Jurkat, Clone E6-1 (cell line): ENCODE data around the gene SIL1.
A peak's percentile ranks its signal among the peaks of the same experiment; 100 is the strongest.
"Not testable (repeated sequence)": the region's sequence is repeated elsewhere in the genome, so short reads cannot be mapped to it uniquely, and the experiment has no call there.

Experiments
- DNase-seq: peaks from one replicate; pipeline ENCODE4 v3.0.0-alpha.2; 2011; ENCODE audit warnings: low read depth, low spot score
- H3K4me3 ChIP-seq: 2 replicates; pipeline ENCODE4 v1.5.1; 2011; ENCODE audit warnings: mild to moderate bottlenecking, low read length, control low read depth, moderate library complexity

SIL1 gene

DNA sequence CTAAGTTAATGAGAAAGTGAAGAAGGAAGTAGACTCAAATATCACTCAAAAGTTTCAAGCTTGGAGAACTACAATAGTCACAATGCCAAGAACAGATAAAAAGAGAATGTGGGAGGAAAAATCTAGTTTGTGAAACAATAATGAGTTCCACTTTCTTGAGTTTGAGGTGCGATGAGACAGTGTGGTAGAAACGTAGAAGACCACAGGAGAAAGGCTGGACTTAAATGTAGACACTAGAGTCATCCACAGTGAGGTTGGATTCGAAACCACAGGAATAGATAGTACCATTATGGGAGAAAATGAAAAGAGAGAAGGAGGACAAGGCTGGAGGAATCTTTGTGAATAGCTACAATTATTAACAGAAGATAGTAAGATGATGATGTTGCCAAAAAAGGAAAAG lies 182.0 kb downstream of the SIL1 start:
- DNase-seq: no peak
- no peak overlapping the region for H3K4me3 ChIP-seq

DNA sequence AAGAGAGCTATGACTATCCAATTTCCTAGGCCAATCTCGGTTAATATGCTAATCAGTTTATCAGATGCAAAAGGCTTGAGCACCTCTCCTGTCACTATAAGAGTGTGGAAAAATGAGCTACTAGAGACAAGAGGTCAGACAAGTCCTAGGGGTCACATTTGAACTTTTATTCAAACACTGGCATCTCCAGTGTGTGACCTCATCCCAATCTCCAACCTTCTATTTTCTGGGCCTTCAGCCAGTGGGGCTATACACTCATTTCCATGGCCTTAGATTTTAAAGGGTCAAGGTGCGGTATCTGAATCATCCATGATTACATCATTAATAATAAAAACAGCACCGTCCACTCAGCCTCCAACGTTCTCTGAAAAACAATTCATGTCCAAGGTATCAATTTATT lies 183.4 kb downstream of the SIL1 start:
- no peak for DNase-seq
- no peak overlapping the region for H3K4me3 ChIP-seq

DNA sequence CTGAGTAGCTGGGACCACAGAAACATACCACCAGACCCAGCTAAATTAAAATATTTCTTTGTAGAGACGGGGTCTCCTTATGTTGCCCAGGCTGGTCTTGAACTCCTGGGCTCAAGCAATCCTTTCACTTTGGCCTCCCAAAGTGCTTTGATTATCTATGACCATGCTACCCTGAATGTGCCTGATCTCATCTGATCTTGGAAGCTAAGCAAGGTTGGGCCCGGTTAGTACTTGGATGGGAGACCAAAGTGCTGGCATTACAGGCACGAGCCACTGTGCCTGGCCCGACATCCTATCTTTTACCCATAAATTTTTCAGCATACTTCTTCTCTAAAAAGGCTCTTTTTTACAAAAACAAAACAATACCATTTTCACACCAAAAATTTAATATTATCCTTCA lies 186.0 kb downstream of the SIL1 start:
- H3K4me3 ChIP-seq: no peak overlapping the region
- no peak for DNase-seq

DNA sequence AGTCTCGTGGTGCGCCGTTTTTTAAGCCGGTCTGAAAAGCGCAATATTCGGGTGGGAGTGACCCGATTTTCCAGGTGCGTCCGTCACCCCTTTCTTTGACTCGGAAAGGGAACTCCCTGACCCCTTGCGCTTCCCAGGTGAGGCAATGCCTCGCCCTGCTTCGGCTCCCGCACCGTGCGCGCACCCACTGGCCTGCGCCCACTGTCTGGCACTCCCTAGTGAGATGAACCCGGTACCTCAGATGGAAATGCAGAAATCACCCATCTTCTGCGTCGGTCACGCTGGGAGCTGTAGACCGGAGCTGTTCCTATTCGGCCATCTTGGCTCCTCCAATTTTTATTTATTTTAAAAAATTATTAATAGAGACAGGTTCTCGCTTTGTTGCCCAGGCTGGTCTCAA lies 187.0 kb downstream of the SIL1 start:
- not testable (repeated sequence) for H3K4me3 ChIP-seq, DNase-seq

DNA sequence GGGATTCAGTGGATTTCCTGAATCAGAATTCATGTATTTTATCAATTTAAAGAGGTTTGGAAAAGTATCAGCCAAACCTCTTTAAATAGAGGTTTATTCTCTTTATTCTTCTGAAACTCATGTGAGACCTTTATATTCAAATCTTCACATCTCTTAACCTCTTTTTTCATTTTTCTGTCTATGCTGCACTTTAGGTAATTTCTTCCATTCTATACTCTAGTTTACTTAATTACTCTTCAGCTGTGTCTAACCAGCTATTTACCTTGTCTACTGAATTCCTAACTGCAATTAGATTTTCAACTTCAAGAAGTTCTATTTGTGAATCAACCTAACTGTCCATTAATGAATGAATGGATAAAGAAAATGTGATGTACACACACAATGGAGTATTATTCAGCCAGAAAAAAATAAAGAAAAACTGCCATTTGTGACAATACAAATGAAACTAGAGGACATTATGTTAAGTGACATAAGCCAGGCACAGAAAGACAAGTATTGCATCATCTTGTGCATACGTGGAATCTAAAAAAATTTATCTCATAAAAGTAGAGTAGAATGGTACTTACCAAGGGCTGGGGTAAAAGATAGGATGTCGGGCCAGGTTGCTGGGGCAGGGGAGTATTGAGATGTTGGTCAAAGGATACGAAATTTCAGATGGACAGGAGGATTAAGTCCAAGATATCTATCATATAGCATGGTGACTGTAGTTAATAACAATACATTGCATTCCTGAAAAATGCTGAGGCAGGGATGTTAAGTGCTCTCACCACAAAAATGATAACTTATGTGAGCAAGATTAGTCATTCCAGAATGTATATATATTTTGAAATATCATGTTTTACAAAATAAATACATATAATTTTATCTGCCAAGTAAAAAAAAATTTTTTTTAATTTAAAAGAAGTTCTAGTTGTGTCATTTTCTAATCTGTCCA lies 193.5 kb downstream of the SIL1 start:
- DNase-seq: no peak
- no peak overlapping the region for H3K4me3 ChIP-seq

DNA sequence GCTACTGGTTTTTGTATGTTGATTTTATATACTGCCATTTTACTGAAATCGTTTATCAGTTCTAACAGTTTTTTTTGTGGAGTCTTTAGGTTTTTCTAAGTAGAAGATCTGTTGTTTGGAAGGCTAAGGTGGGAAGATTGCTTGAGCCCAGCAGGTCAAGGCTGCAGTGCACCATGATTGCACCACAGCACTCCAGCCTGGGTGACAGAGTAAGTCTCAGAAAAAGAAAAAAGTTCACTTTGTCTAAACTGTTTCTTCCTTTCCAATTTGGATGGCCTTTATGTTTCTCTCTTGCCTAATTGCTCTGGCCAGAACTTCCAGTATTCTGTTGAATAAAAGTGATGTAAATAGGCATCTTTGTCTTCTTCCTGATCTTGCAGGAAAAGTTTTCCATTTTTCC lies 198.5 kb downstream of the SIL1 start:
- no peak overlapping the region for H3K4me3 ChIP-seq
- DNase-seq: no peak

DNA sequence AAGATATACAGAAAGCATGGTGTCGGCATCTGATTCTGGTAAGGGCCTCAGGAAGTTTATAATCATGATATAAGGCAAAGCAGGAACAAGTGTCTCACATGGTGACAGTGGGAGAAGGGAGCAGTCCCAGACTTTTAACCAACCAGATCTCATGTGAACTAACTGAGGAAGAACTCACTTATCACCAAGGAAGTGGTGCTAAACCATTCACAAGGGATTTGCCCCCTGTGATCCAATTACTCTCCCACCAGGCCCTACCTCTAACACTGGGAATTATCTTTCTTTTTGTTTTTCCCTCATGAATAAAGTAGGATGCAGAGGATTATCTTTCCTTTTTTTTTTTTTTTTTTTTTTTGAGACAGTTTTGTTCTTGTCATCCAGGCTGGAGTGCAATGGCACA lies 199.6 kb downstream of the SIL1 start:
- no peak overlapping the region for H3K4me3 ChIP-seq
- no peak for DNase-seq

DNA sequence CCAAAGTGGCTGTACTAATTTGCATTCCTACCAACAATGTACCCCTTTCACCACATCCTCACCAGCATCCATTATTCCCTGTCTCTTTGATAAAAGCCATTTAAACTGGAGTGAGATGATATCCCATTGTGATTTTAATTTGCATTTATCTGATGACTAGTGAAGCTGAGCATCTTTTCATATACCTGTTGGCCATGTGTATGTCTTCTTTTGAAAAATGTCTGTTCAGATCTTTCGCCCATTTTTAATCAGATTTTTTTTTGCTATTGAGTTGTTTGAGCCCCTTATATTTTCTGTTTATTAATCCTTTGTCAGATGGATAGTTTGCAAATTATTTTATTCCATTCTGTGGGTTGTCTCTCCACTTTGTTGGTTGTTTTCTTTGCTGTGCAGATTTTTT lies 202.0 kb downstream of the SIL1 start:
- DNase-seq: no peak
- H3K4me3 ChIP-seq: no peak overlapping the region

DNA sequence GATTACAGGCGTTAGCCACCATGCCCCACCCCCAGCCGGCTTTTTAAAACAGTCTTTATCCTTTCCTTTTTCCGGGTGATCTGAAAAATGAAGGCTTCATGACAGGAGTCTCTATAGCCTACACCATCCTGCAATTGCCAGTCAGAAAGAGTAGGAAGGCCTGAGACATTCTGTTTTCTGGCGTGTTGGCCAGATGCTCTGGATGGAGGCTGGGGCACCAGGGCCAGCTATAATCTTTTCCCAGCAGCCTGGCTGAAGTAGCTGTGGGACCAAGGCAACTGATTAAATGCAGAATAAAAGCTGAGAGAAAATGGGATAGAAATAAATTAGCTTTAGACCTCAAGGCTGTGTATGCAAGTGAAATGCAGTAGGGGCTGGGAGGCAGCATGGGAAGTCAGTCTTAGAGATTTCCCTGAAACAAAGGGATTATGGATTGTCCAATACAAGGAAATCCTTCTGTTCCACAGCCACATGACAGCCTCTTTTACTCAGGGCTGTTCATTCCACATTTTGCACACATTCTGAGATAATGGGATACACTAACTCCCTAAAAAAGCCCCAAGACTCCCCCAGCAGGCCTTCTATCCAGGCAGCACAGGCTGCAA lies 207.1 kb downstream of the SIL1 start:
- no peak for DNase-seq
- H3K4me3 ChIP-seq: no peak overlapping the region

DNA sequence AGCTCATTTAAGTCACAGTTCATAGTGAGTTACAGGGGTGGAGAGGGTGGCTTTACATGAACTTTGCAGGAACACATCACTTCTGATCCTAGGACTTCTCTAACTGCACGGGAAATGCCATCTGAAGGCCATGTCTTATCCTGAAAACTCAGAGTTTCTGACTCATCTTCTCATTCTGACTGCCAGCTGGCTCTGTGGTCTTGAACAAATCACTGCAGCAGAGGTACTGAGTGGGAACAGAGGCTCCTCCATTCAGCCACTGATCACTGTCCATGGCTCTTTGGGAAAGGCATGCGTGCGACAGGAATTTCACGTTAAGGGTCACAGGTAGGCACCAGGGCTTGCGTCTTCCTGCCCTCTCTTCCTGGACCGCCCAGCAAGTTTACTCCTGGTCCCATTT lies 208.4 kb downstream of the SIL1 start:
- DNase-seq: no peak
- no peak overlapping the region for H3K4me3 ChIP-seq

DNA sequence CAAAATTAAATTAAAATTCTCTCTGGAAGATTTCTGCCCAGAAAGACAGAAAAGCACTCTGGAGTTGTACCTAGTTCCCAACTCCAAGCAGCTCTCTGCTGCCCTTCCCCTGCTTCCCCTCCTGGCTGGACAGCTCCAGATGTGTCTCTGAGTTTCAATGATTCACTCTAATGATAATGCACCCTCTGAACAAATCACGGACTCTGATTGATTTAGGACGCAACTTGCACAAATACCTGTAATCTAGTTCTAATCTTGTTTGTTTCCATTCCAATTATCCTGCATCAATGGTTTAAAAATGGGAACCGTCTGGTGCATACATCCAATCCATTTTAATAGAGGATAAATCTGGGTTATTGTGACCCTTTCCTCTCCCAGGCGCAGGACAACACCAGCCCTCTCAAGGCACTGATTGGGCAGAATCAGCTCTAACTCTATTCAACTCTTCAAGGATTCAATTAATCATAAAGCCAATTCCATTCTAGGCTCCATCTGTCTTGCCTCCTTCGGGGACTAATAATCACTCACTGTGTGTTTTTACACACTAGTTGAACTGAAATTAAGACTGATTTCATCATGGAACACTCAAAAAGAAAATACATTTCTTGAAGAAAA lies 211.9 kb downstream of the SIL1 start:
- no peak overlapping the region for H3K4me3 ChIP-seq
- DNase-seq: no peak

DNA sequence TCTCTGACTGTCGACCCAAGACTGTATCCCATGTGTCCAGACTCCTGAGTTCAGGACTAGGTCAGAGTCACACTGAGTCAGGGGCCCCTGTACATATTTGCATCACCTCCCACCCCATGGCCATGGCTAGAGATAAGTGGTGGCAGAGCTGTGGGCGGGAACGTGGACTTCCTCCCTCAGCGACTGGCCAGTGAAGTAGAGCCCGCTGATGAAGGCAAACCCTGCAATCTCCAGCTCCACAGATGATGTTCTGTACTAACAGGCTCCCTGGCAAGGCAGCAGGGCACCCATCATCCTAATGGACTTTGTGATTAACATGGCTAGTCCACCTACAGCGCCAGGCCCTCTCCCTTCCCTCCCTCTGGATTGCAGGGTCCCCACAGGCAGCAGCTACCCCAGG lies 212.5 kb downstream of the SIL1 start:
- DNase-seq: no peak
- no peak overlapping the region for H3K4me3 ChIP-seq

DNA sequence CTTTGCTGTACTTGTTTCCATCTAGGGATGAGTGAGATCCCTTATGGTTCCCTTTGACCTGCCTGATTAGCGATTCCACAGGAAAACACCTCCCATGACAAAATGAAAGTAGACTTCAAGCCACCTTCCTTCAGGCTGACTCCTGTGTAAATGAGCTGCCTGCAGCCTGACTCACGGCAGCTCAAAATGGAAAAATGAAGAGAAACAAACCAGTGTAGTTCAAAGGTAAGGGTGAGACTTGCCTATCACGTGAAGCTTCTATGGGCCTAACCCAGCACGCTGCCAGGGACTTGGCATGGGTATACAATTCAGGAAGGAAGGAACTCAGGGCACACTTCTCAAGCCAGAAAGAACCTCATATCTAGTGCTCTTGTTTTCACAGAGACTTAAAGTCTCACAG lies 212.9 kb downstream of the SIL1 start:
- H3K4me3 ChIP-seq: no peak overlapping the region
- no peak for DNase-seq

DNA sequence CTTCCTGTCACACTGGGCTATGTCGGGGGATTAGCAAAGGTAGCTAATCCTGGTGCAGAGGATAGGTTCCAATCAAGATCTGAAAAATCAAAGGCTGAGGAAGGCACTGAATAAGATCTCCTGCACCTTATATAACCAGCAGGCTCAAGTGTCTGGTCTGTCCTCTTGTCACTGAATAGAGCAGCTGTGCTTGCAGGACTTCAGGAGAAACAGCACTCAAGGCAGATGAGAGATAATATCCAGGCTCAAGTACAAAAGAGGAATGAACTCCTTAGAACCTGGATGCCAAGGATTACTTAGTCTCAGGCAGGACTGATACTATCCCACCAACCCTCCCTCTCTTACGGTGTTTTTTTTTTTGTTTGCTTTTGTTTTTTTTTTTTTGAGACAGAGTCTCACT lies 214.2 kb downstream of the SIL1 start:
- no peak for DNase-seq

DNA sequence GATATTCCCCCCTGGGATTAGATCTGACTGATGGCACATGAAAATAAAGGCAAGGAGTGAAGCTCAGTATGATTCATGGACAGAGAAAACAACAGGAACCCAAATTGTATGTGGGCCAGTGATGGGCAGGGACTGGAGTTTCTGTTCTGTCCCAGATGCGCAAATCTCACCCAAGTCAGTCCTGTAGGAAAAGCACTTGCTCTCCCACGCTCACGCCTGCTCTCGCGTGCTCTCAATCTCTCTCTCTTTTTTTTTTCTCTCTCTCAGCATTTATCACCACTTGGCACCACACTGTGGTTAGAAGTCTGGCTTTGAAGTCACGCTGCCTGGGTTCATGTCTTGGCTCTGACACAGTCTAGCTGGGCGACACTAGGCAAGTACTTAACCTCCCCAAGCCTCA lies 216.6 kb downstream of the SIL1 start:
- no peak overlapping the region; the same call in 1 of the 2 replicates for H3K4me3 ChIP-seq
- peak; percentile 90 for DNase-seq

More for the DNA sequence above, 214.2 kb downstream of the SIL1 start:
- no peak overlapping the region for H3K4me3 ChIP-seq

DNA sequence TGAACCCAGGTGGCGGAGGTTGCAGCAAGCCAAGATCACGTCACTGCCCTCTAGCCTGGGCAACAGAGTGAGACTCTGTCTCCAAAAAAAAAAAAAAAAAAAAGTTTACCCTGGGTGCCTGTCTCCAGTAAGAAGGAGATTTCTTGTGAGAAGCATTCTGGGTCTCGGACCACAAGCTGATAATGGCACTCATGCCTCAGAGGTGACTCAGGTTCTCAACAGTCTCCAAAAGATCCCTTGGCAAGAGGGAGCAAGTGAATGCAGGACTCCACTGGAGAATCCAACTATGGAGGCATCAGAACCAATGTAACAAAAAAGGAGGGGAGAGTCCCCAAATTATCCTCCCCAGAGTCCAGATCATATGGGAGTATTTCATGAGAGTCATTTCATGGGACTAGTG lies 217.0 kb downstream of the SIL1 start:
- no peak overlapping the region; the same call in 1 of the 2 replicates for H3K4me3 ChIP-seq
- no peak for DNase-seq

DNA sequence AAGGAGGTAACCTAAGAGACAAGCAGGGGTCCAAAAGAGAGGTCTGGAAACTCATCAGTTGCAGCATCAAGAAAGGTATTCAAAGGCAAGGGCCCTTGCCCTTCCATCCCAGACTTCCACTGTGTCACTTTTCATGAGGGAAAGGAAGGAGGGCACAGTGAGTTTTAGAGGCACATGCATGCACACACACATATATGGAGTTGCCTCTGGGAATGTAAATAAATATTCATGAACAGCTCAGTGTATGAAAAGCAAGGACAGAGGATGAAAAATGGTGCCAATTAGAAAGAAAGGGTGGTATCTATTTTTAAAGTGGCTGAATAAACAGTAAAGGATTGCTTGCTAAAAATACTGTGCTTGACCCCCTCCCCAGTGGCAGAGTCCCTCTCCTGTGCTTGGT lies 217.7 kb downstream of the SIL1 start:
- H3K4me3 ChIP-seq: peak overlapping the region; percentile 5; the same call in 1 of the 2 replicates
- no peak for DNase-seq

DNA sequence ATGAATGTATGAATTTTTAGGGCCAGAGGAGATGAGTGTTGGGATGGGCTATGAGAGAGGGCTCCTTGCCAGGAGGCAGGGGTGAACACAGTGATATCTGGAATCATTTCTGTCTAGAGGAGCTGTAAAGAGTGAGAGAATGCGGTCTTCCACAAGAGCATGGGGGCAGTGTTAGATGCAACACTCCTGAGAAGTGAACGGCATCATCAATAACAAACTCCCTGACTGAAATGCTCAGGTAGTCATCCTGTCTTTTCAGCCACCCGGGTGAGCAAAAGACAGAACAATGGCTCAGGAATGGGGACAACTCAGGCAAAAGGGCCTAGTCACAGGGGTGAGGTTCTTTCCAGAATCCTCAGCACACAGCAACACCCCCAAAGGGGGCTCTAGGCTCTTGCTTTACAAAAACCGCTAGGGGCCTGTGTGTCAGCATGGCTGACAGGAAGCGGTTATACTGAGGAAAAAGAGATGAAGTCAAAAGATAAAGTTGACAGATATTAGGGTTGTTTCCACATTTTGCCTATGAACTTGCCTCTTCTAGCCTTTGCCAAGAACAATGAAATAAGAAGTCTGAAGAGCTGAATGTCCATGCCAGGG lies 218.4 kb downstream of the SIL1 start:
- peak overlapping the region; percentile 5 for H3K4me3 ChIP-seq
- peak; percentile 87 for DNase-seq

DNA sequence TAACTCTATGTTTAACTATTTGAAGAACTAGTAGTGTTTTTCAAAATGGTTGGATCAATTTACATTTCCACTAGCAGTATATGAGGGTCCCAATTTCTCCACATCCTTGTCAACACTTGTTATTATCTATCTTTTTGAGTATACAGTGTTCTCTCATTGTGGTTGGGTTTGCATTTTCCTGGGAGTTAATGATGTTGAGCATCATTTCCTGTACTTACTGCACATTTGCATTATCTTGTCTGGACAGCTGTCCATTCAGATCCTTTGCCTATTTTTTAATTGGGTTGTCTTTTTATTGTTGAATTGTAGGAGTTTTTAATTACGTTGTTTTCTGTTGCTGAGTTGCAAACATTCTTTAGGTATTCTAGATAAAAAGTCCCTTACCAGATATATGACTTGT lies 219.6 kb downstream of the SIL1 start:
- H3K4me3 ChIP-seq: no peak overlapping the region
- no peak for DNase-seq

DNA sequence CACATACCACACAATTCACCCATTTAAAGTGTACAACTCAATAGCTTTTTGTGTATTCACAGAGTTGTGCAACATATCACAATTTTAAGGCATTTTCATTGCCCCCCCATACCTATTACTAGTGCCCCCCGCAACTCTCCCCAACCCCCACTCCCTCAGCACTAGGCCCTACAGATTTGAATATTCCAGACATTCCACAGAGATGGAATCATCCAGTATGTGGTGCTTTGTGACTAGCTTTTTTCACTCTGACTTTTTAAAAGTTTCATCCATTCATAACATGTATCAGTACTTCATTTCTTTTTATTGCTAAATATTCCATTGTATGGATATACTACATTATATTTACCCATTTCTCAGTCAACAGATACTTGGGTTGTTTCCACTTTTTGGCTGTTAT lies 220.1 kb downstream of the SIL1 start:
- DNase-seq: no peak
- no peak overlapping the region for H3K4me3 ChIP-seq
